ENCODE results near the gene RALGAPA2. TPM values are rescaled to one million over a fixed set of nuclear protein-coding genes. Genes with fewer than 3 reads are reported as not detected.

RALGAPA2 gene
- total RNA-seq, 1 donor from 2014 or later: 16.5 TPM

DNA sequence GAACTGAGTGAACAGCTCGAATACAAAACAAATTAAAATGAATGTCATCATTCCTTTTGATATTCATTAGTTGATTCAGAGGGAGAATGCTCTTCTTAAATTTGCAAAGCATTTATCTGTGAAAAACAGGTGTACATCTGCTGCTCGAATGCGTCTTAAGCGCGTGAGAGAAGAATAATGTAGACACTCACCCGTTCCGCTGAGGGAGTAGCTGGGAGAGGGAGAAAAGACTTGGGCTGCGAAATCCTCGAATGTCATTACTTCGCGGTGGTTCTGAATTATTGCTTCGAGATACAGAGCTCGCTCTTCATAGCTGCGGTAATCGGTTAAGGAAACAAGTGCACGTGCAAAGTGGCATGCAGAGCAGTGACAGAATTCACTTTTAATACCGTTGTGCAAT lies 300.6 kb downstream of the RALGAPA2 start:
- DNase-seq (ENCODE audit: missing footprints) (no peak), ATAC-seq (no peak)
- intact Hi-C loops (cut with DNase I): loop anchor here (1.0 kb wide), 1 partner anchor 328 kb away; no protein-coding TSS in a partner anchor

DNA sequence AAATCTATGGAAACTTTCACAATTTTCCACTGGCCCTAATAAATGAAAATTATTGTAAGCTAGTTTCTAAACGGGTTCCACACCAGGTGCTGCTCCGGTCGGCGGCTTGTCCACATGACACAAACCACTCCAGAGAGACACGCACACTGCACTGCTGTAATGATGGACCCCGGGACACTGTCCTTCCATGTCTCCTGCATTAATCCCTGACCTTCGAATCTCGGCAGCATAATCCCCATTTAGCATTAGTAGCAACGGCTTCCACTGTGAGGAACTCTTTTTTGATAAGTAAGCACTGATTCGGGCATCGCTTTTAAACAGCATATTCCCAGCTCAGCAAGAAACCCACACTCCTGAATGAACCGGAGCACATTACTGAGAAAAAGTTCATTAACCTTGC lies 301.0 kb downstream of the RALGAPA2 start:
- intact Hi-C loops (cut with DNase I): loop anchor here (1.0 kb wide), 1 partner anchor 327 kb away; no protein-coding TSS in a partner anchor
- DNase-seq (ENCODE audit: missing footprints) (no peak), ATAC-seq (no peak)

DNA sequence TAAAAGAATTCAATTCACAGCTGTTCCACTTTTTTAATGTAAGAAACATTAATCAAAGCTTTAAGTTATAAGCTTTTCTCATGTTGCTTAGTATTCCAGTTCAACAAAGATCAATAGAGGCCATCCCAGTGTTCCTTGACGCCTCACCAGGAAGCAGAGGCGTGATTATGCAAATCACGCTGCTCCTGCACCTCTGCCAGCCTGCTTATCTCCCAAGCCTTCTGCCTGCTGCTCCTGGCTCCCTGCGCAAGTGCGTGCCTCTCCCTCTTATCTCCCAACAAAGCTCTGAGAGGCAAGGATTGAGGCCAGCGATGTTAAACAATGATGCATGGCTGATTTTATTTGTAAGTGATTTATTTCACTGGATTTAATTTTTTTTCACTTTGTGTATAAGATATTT lies 301.8 kb downstream of the RALGAPA2 start:
- intact Hi-C loops (cut with DNase I): loop anchor here (1.0 kb wide), 1 partner anchor 326 kb away; no protein-coding TSS in a partner anchor
- ATAC-seq: peak; percentile 92
- no peak for DNase-seq (ENCODE audit: missing footprints)

GRCh38 chr20:20409331-20409730 lies 303.1 kb downstream of the RALGAPA2 start:
- intact Hi-C loops (cut with DNase I): no loop called here
- no peak for DNase-seq (ENCODE audit: missing footprints)
- no peak for ATAC-seq

DNA sequence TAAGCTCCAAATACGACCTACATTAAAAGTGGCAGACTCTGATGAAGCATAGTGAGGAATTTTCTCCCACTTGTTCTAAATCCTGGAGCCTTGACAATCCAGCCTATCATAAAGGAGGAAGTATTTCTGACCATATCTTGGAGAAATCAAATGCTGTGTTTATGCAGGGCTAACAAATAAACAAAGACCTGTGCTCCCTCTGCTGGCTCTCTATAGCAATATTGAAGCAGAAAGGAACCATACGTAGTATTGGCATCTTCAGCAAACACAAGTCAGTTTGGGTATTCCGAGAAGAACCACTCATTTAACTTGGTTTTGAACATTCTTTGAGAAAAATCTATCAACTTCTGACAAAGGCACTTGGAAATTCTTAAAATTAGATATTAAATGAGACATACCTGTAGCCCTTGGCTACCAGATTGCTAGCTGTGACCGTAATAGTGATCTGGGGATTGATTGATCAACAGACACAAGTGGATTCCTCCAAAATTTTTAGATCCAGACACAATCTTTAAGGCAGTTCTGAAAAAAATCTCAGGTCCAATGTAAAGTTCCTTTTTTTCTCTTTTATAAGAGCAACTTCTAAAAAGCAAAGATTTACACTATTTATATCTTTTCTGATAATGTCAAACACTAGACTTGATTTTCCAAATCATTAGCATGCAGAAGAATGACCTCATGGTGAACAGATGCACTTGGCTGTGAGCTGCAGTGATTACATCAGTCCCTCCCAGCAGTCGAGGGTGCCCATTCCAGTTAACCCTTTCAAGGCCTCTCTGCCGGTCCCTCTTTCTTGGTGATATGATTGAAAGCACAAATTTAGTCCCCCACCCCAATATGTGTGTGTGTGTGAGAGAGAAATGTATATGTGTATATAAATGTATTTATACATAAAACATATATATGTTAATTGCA lies 304.3 kb downstream of the RALGAPA2 start:
- intact Hi-C loops (cut with DNase I): no loop called here
- no peak for ATAC-seq
- DNase-seq (ENCODE audit: missing footprints): no peak

GRCh38 chr20:20406306-20406705 lies 306.1 kb downstream of the RALGAPA2 start:
- intact Hi-C loops (cut with DNase I): no loop called here
- ATAC-seq (no peak), DNase-seq (ENCODE audit: missing footprints) (no peak)

DNA sequence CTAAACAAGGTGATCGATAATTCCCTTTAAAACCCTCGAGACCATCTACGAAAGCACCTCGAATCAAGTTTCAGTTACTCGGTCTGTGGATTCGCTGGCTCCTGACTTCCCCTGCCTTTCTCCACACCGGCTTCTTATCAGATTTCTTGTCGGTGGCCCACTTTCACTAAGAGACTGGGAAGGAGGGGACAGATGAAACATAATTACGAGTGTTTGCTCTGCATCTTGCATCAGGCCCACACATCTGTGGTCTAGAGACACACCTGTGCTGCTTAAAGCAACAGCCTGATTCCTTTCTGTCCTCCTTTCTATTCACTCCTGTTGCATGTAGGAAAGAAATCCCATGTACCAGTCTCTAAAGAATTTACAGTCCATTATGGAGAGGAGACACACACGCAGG lies 306.8 kb downstream of the RALGAPA2 start:
- ATAC-seq (no peak), DNase-seq (ENCODE audit: missing footprints) (no peak)
- intact Hi-C loops (cut with DNase I): no loop called here

- intact Hi-C loops (cut with DNase I): no loop called here
- DNase-seq (ENCODE audit: missing footprints) (no peak), ATAC-seq (no peak)
These were observed 307.8 kb downstream of the RALGAPA2 start for GRCh38 chr20:20404633-20405032.

DNA sequence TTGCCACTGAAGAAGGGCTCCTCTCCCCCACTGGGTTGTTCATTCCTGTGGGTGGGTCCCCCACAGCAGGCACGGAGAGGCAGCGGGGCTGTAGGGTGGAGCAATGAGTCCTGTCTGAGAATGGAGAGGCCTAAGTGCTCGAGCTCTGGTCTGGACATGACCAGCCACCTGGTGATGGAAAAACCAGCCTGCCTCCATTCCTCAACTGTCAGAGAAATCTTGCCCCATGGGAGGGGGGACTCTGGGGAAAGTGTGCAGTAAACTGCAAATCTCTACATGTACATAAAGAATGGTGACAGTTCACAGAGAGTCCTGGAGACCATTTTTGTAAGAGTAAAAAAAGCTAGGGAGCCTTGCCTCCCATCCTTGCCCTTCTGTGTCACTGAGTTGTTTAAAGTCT lies 310.5 kb downstream of the RALGAPA2 start:
- intact Hi-C loops (cut with DNase I): no loop called here
- DNase-seq (ENCODE audit: missing footprints) (no peak), ATAC-seq (no peak)

DNA sequence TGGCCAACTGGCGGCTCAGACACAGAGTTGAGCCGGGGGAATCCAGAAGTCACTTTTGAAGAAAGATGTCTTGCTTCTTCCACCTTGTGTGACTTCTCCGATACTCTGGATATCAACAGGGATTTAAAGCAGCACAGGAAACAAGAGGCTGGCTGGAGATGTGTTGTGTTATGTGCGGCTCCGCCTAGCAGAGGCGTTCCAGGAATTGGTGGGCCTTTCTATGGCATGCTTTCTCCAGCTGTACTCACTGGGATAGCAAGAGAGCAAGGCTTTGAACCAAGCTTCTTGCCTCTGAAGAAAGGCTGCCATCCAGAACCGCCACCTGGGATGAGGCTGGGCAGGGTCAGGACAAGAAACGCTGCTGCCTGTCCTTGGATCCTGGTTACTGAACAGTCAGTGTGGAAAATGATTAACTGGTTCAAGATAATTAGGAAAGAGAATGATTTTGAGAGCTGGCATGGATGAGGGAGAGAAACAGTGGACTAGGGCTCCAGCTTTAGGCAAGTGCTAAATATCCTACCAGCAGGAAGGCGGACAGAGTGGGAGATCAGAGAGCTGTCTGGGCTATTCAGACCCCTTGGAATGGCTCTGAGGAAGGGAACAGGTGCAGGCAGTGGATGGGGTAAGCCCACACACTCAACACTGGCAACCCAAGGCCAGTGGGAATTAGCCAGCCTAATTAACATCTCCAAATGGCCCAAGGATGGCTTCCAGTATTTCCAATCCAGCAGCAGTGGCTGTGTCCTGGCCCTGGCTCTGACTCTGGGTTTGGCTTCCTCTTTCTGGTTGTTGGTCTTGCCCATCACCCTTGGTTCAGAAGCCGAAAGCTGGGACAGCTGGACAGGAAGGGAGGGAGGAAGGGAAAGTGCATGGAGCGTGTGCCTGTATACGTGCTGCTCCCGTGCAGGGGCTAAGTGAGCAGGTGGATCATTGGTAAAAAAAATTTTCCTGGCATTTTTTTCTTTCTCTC lies 312.6 kb downstream of the RALGAPA2 start:
- intact Hi-C loops (cut with DNase I): no loop called here
- DNase-seq (ENCODE audit: missing footprints) (no peak), ATAC-seq (no peak)

- DNase-seq (ENCODE audit: missing footprints) (no peak), ATAC-seq (no peak)
- intact Hi-C loops (cut with DNase I): no loop called here
These were observed 314.3 kb downstream of the RALGAPA2 start for GRCh38 chr20:20398123-20398522.

DNA sequence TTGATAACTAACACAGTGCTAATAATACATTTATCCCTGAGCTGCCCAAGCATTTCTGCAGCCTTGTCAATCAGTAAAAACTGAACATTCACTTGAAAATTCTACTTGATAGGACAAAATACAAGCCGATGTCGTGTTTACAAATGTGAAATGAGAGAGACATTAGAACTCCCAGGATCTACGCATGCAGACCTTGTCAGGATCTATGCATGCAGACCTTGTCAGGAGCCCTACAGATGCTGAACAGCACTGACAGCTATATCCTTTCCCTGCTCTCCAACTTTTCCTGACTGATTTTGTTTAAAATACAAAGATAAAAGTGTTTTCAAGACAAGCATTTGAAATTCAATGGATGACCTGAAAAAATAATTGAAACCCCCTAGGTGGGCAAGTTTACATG lies 315.6 kb downstream of the RALGAPA2 start:
- DNase-seq (ENCODE audit: missing footprints): no peak
- intact Hi-C loops (cut with DNase I): no loop called here
- ATAC-seq: no peak

DNA sequence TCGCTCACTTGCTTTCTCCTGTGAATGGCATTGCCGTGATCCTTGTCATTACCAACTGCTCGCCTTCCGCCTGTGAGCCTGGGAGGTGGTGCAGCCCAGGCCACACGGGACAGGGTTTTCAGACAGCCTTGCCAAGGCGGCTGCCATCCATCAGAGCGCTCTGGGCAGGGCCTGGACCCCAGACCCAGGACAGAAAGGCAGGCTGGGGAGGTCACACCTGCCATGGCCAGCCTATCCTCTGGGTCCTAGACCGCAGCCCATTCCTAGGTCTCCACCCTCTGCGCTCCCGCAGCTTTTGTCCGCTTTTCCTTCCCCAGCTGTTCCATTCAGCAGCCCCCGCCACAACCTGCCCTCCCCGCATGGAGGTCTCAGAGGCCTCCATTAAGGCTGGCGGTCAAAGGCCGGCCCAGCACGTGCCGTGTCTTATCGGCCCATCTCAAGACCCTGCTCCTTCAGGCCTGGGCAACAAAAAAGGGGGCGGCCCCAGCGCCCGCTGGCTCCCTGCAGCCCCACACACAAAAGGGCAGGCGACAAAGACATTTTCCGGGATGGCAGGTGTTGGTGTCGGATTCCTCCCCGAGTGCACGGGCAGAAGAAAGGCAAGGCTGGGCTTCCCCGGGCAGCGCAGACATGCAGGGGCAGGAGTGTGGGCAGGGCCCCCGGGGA lies 316.4 kb downstream of the RALGAPA2 start:
- ATAC-seq (no peak), DNase-seq (ENCODE audit: missing footprints) (no peak)
- intact Hi-C loops (cut with DNase I): no loop called here

DNA sequence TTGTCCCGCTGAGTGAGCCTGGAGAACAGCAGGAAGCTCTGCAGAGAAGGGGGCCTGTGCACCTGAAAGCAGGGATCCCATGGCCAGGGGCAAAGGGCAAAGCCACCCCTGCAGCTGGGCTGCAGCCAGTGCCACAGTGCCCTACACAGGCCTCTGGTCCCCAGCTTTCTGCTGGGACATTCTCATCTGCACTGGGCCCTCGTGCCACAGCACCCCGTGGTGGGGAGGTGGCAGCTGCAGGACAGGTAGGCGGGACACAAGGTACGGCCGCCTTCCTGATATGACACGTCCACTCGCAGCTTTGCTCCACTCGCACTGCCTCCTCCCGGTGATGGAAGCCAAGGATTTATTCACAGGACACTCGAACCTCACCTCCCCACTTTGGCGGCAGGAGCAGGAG lies 317.4 kb downstream of the RALGAPA2 start:
- intact Hi-C loops (cut with DNase I): no loop called here
- no peak for ATAC-seq
- no peak for DNase-seq (ENCODE audit: missing footprints)

DNA sequence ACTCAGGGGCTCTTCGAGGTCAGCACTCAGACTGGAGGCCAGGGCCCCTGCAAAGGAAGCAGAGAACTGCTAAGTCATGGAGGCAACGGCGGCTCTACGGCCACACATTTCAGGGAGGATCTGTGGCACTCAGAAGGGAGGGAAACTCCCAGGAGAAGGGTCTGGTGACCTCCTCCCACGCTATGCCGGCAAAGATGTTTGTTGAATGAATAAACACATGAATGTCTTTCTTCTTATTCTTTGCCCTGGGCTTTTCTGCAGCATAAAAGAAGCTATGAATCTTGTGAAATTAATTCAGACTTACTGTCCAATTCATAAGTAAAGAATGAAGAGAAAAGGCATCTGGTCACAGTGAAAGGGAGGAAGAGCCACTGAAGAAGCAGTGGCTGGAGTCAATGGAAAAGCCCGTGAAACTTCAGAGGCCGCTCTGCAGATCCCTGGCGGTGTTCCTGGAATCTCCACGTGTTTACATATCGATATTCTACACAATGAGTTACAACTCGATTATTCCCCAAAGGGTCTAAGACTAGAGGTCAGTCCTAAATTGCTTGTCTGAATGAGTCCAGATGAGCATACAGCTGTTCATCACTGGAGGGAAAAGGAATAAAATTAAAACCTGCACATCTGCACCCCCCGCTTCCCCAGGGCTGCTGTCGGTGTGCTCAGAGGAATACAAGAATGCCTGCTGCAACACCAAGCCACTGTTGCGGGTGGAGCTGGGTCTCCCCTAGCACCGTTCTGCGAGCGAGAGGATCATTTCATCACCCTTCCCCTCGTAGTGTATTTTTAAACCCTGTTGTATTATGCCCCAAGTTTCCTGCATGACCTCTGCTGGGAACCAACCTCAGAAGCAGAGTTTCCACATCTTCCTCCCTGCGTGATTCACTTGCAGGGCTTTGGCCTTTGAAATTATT lies 319.0 kb downstream of the RALGAPA2 start:
- intact Hi-C loops (cut with DNase I): no loop called here
- DNase-seq (ENCODE audit: missing footprints) (no peak), ATAC-seq (no peak)

DNA sequence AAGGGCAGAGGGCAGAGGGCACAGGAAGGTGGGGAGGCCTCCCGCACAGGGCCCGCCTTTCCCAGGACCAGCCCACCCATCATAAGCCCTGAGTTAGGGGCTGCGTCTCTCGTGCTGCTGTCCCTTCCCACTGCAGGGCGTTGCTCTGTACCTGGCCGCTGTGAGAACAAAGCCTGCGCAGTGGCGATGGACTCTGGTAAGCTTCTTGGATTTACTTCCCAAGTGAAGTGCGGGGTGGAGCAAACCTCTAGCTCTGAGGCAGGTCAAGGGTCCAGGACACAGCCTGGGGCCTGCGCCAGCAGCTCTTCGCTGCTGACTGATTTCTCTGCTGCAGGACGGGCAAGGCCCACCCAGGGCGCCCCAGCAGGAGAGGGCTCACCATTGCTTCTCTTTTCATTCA lies 320.7 kb downstream of the RALGAPA2 start:
- DNase-seq (ENCODE audit: missing footprints) (no peak), ATAC-seq (no peak)
- intact Hi-C loops (cut with DNase I): no loop called here

DNA sequence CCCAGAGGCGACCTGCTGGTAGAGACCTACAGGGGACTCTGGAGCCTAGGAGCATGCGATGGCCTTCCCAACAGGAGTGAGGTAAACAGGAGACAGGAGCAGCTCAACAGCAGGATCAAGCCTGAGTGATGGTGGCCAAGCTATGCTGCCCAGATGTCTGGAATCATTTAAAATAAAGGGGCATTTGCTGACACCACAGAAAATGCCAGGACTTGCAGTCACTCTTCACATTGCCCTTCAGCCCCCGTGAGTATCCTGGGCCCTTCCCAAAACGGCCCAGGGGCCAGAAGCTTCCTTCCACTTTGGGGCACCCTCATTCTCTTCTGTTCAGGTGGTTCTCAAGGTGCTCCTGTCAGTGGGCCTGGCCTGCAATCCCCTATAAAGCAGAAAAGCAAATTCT lies 321.3 kb downstream of the RALGAPA2 start:
- DNase-seq (ENCODE audit: missing footprints) (no peak), ATAC-seq (no peak)
- intact Hi-C loops (cut with DNase I): no loop called here

- no peak for ATAC-seq
- no peak for DNase-seq (ENCODE audit: missing footprints)
- intact Hi-C loops (cut with DNase I): no loop called here
These were observed 322.1 kb downstream of the RALGAPA2 start for GRCh38 chr20:20390393-20390792.

All from Right ventricle myocardium inferior (tissue), 1 donor.